ENCODE measurements around the gene ZNF213. TPM values are rescaled to one million over a fixed set of nuclear protein-coding genes. Genes with fewer than 3 reads are reported as not detected.
A peak's percentile ranks its signal among the peaks of the same experiment; 100 is the strongest.

The ZNF213 gene
- total and polyA plus RNA-seq, 10 donors = 2.4 to 11.4 (median 7.7) TPM

DNA sequence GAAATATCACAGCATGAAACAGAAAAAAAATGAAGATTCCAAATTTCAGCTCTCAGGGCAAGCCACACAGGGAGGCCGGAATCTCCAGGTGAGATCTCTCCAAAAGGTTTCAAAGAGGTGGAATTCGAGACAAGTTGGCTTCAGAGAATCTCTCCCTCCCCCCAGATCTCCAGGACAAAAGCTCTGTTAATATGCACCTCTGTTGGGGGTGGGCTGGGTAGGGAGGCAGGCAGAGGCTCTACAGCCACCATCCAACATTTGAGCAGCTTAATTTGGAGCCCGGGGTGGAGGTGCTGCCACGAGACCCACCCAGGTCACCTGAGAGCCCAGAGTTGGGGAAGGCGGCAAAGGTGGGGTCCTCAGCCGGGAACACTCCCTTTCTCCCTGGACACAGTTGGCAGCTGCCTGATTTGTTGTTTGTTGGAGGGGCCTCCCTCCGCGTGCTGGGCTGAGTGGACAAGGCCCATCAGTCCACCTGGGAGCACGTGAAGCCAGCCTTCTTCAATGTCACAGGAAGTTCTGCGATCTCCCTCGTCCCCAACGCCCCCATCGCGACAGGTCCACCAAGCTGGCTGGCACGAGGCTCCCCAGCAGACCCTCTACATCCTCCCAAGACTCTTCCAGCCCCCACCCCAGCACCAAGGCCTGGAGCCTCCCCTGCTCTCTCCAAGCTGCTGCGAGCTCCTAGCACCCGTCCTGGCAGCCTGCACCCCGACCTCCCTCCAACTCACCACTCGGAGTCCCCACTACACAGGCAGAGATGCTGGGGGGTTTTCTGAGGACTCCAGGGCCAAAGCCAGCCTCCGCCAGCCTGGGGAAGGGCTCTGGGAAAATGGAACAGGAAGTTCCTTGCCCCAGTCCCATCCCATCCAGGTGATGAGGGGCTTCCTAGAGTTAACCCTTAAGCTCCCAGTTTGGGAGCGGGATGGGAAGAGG is 36.1 kb upstream of the ZNF213 start, which contains the start of gene ZSCAN10:
TSS of gene ZSCAN10 (minus strand) at position 836 of the 936 bp plus-strand sequence. CDS start 6,357 bp downstream, outside the sequence.
- WGBS, 5 donors = 67 to 74% (median 69%) methylated on average over 21 of the region's 21 CpGs
- intact Hi-C loops (cut with DNase I; ENCODE audit: low total_unique reads) = no loop called here
- DNase-seq = peak; percentile 80

DNA sequence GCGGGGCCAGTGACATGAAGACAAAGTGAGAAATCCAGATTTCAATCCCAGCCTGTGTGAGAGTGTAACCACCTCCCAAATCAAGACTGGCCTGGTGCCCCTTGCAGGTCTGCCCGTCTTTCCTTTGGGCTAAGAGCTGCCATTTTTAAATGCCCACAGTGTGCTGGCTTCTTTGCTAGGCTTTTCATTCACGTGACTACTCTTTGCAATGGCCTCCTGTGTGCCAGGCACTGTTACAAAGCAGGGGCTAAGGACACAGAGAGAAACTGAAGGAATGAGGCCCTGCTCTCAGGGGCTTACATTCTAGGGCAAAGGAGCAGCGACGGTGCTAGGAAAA is 35.5 kb upstream of the ZNF213 start:
- intact Hi-C loops (cut with DNase I; ENCODE audit: low total_unique reads) = no loop called here
- Histone ChIP-seq H3K36me3 (no peaks in the 10 kb centered on the region), H3K4me1 (peaks cover 29 to 77% (median 52%) of the 10 kb centered on the region in 6 donors), H3K27me3 (replicated peaks in 1 of 7) (no peaks in the 10 kb centered on the region), H3K27ac (peak overlapping the region in 6 of 8 donors; percentile 48 to 78 (median 72)), H3K9me3 (no peaks in the 10 kb centered on the region), H3K4me3 (no peak overlapping the region)
- 74 to 87% (median 81%) methylated on average over 5 of the region's 5 CpGs for WGBS, 5 donors
- TF ChIP-seq POLR2A (IDR thresholded peaks at IDR 0.05) (no peak), POLR2AphosphoS5 (IDR thresholded peaks at IDR 0.05) (no peak)
- TF ChIP-seq, protein P1, sequence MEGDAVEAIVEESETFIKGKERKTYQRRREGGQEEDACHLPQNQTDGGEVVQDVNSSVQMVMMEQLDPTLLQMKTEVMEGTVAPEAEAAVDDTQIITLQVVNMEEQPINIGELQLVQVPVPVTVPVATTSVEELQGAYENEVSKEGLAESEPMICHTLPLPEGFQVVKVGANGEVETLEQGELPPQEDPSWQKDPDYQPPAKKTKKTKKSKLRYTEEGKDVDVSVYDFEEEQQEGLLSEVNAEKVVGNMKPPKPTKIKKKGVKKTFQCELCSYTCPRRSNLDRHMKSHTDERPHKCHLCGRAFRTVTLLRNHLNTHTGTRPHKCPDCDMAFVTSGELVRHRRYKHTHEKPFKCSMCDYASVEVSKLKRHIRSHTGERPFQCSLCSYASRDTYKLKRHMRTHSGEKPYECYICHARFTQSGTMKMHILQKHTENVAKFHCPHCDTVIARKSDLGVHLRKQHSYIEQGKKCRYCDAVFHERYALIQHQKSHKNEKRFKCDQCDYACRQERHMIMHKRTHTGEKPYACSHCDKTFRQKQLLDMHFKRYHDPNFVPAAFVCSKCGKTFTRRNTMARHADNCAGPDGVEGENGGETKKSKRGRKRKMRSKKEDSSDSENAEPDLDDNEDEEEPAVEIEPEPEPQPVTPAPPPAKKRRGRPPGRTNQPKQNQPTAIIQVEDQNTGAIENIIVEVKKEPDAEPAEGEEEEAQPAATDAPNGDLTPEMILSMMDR (IDR thresholded peaks at IDR 0.05 in 8 of 11, conservative IDR thresholded peaks at IDR 0.05 in 3 of 11) = no peak
- no peak for DNase-seq

More for the DNA sequence above, 36.1 kb upstream of the ZNF213 start, which contains the start of gene ZSCAN10:
- TF ChIP-seq, protein P1 (IDR thresholded peaks at IDR 0.05 in 8 of 11, conservative IDR thresholded peaks at IDR 0.05 in 3 of 11) = no peak
- TF ChIP-seq POLR2AphosphoS5 (IDR thresholded peaks at IDR 0.05) (no peak), POLR2A (IDR thresholded peaks at IDR 0.05) (no peak)
- Histone ChIP-seq H3K27me3 (replicated peaks in 1 of 7) (no peaks in the 10 kb centered on the region), H3K27ac (peak within 1 kb of the TSS; percentile 2 to 78 (median 66)), H3K4me1 (peaks cover 29 to 77% (median 55%) of the 10 kb centered on the region in 6 donors), H3K36me3 (no peaks in the 10 kb centered on the region), H3K4me3 (peak within 1 kb of the TSS in 5 of 8 donors; percentile 9 to 63 (median 22)), H3K9me3 (no peaks in the 10 kb centered on the region)

- Histone ChIP-seq H3K27me3 (replicated peaks in 1 of 7) (no peaks in the 10 kb centered on the region), H3K27ac (peak overlapping the region; percentile 2 to 84 (median 72))
- 5 to 11% (median 9%) methylated on average over 34 to 39 of the region's 39 CpGs for WGBS, 5 donors
These were observed 34.9 kb upstream of the ZNF213 start for GRCh38 chr16:3099732-3100499.

More at GRCh38 chr16:3099732-3100499, 34.9 kb upstream of the ZNF213 start:
- H3K4me3 ChIP-seq = peak overlapping the region in 5 of 8 donors; percentile 9 to 63 (median 22)
- H3K9me3 ChIP-seq = no peaks in the 10 kb centered on the region
- H3K36me3 ChIP-seq = no peaks in the 10 kb centered on the region
- TF ChIP-seq POLR2AphosphoS5 (IDR thresholded peaks at IDR 0.05) (peak; percentile 18 to 69 (median 59)), POLR2A (IDR thresholded peaks at IDR 0.05) (no peak)
- TF ChIP-seq, protein P1 (IDR thresholded peaks at IDR 0.05 in 8 of 11, conservative IDR thresholded peaks at IDR 0.05 in 3 of 11) = peak in 2 of 11 experiments; percentile 20 to 23
- intact Hi-C loops (cut with DNase I; ENCODE audit: low total_unique reads) = no loop called here
- H3K4me1 ChIP-seq = peaks cover 29 to 72% (median 50%) of the 10 kb centered on the region in 6 donors
- DNase-seq = peak; percentile 97
